A549 (cell line): ENCODE results near the gene MFSD6L.

Experiments
- CHD4 ChIP-seq: fragments of 200-600 bp; sonication (generic); IDR thresholded peaks from 2 replicates; pipeline ENCODE4 v1.6.1; 2016; ENCODE audit warnings: antibody characterized with exemption, mild to moderate bottlenecking, borderline replicate concordance
- CTCF ChIP-seq: fragments of >200 bp; sonication (Bioruptor Twin); formaldehyde crosslinking; IDR thresholded peaks from 3 replicates; pipeline ENCODE4 v1.5.1; 2016
- EP300 ChIP-seq, 2 experiments: fragments of >200 bp; sonication (Bioruptor Twin); formaldehyde crosslinking; IDR thresholded peaks; 2 replicates in 1 of 2; 3 replicates in 1 of 2; pipeline ENCODE4 v1.6.1; 2016 to 2017
- ESRRA ChIP-seq: fragments of 150-350 bp; IDR thresholded peaks from 2 replicates; pipeline ENCODE4 v1.6.1; 2014; ENCODE audit warnings: mild to moderate bottlenecking, low read length, borderline replicate concordance
- HDAC2 ChIP-seq: fragments of 200-600 bp; sonication (generic); IDR thresholded peaks from 2 replicates; pipeline ENCODE4 v1.6.1; 2016
- JUN ChIP-seq, 2 experiments: fragments of >200 bp; sonication (Bioruptor Twin); formaldehyde crosslinking; IDR thresholded peaks; 2 replicates in 1 of 2; 3 replicates in 1 of 2; pipeline ENCODE4 v1.6.1; 2016 to 2017
- POLR2A ChIP-seq: IDR thresholded peaks from 2 replicates; pipeline ENCODE4 v1.6.1; 2012; ENCODE audit warnings: mild to moderate bottlenecking, low read length
- POLR2AphosphoS2 ChIP-seq: conservative IDR thresholded peaks from 2 replicates; pipeline ENCODE4 v1.6.1; 2012; ENCODE audit warnings: low read length, improper control_type of control experiment, inconsistent platforms
- REST ChIP-seq: fragments of 200-600 bp; sonication (generic); IDR thresholded peaks from 2 replicates; pipeline ENCODE4 v1.6.1; 2016; ENCODE audit warnings: antibody characterized with exemption, mild to moderate bottlenecking, moderate library complexity
- SMC3 ChIP-seq: fragments of >200 bp; sonication (Bioruptor Twin); formaldehyde crosslinking; IDR thresholded peaks from 3 replicates; pipeline ENCODE4 v1.6.1; 2018; ENCODE audit warnings: inconsistent platforms
- SREBF2 ChIP-seq: fragments of 450-650 bp; IDR thresholded peaks from 2 replicates; pipeline ENCODE4 v1.6.1; 2014; ENCODE audit warnings: mild to moderate bottlenecking, moderate library complexity
- TF ChIP-seq, protein P1 (sequence below): IDR thresholded peaks from 2 replicates; pipeline ENCODE4 v1.6.1; 2012

- no peak for TF ChIP-seq CHD4
- no peak for TF ChIP-seq CTCF
- TF ChIP-seq EP300 (IDR thresholded peaks at IDR 0.05) = no peak
- no peak for TF ChIP-seq SMC3
- no peak for TF ChIP-seq HDAC2
- no peak for TF ChIP-seq ESRRA
- no peak for TF ChIP-seq POLR2AphosphoS2
- TF ChIP-seq POLR2A = no peak
- TF ChIP-seq, protein P1, sequence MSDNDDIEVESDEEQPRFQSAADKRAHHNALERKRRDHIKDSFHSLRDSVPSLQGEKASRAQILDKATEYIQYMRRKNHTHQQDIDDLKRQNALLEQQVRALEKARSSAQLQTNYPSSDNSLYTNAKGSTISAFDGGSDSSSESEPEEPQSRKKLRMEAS = no peak
- TF ChIP-seq REST = no peak
- TF ChIP-seq SREBF2 = no peak
- TF ChIP-seq JUN (IDR thresholded peaks at IDR 0.05) = no peak
Measured at GRCh38 chr17:8792646-8793045, 6.5 kb downstream of the MFSD6L start.
